SU-DHL-6 (cell line): ENCODE measurements around the gene TNS1.

Source experiments
- H2AFZ ChIP-seq: fragments of 200-600 bp; sonication (generic); 2 replicates; pipeline ENCODE4 v1.6.1; 2014; ENCODE audit warnings: low read depth, mild to moderate bottlenecking, moderate library complexity, mixed read lengths, antibody characterized with exemption, low read length; ENCODE audit not compliant: severe bottlenecking
- H3F3A ChIP-seq: fragments of 200-600 bp; shearing (Covaris generic); 2 replicates; pipeline ENCODE4 v1.6.0; 2016; ENCODE audit warnings: antibody characterized with exemption, mild to moderate bottlenecking; ENCODE audit not compliant: insufficient read depth
- H3K27ac ChIP-seq: fragments of 200-600 bp; sonication (generic); 2 replicates; pipeline ENCODE4 v1.5.1; 2016; ENCODE audit warnings: low read depth, mild to moderate bottlenecking, low read length, moderate library complexity, mixed read lengths
- H3K27me3 ChIP-seq: fragments of 200-600 bp; sonication (generic), shearing (Covaris generic); 2 replicates; pipeline ENCODE4 v1.6.0; 2014; ENCODE audit warnings: mild to moderate bottlenecking, low read length
- H3K36me3 ChIP-seq: fragments of 200-600 bp; sonication (generic); 2 replicates; pipeline ENCODE4 v1.6.1; 2014; ENCODE audit warnings: mild to moderate bottlenecking, low read length, mixed read lengths
- H3K4me2 ChIP-seq: fragments of 300-600, 200-600 bp; shearing (Covaris generic), sonication (generic); 2 replicates; pipeline ENCODE4 v1.6.0; 2014; ENCODE audit warnings: low read length, low read depth, mild to moderate bottlenecking; ENCODE audit not compliant: poor library complexity, severe bottlenecking
- H3K4me3 ChIP-seq: fragments of 200-600 bp; sonication (generic); 2 replicates; pipeline ENCODE4 v1.5.1; 2014; ENCODE audit warnings: antibody characterized with exemption, low read length, mild to moderate bottlenecking, mixed read lengths; ENCODE audit not compliant: insufficient read depth, poor library complexity, severe bottlenecking
- H3K79me2 ChIP-seq: fragments of 200-600 bp; sonication (generic); 2 replicates; pipeline ENCODE4 v1.6.1; 2014; ENCODE audit warnings: mild to moderate bottlenecking, low read length, moderate library complexity; ENCODE audit not compliant: insufficient read depth
- H3K9ac ChIP-seq: fragments of 200-600 bp; sonication (generic); 2 replicates; pipeline ENCODE4 v1.7.0; 2014; ENCODE audit warnings: mild to moderate bottlenecking, low read length
- H3K9me2 ChIP-seq: fragments of 200-600 bp; sonication (generic); replicated peaks from 2 replicates; pipeline ENCODE4 v1.6.1; 2014; ENCODE audit warnings: low read length; ENCODE audit not compliant: insufficient read depth
- H3K9me3 ChIP-seq: fragments of 200-600 bp; sonication (generic); 2 replicates; pipeline ENCODE4 v1.6.1; 2014; ENCODE audit warnings: low read length, mixed read lengths; ENCODE audit not compliant: insufficient read depth
- H4K20me1 ChIP-seq: fragments of 200-600 bp; sonication (generic); 2 replicates; pipeline ENCODE4 v1.6.1; 2014; ENCODE audit warnings: low read depth, mild to moderate bottlenecking, antibody characterized with exemption, low read length, moderate library complexity, mixed read lengths
- EZH2phosphoT487 ChIP-seq: fragments of 200-600 bp; sonication (generic), shearing (Covaris generic); conservative IDR thresholded peaks from 2 replicates; pipeline ENCODE4 v1.6.1; 2018; ENCODE audit warnings: mild to moderate bottlenecking, antibody characterized with exemption, low read length, moderate library complexity, mixed read lengths
- TF ChIP-seq, protein P1 (sequence below): fragments of 200-600 bp; sonication (generic); IDR thresholded peaks from one replicate; pipeline ENCODE4 v1.5.1; 2017; ENCODE audit warnings: antibody characterized with exemption, mild to moderate bottlenecking, low read length, moderate library complexity; ENCODE audit not compliant: insufficient read depth, poor library complexity, severe bottlenecking

Gene TNS1

DNA sequence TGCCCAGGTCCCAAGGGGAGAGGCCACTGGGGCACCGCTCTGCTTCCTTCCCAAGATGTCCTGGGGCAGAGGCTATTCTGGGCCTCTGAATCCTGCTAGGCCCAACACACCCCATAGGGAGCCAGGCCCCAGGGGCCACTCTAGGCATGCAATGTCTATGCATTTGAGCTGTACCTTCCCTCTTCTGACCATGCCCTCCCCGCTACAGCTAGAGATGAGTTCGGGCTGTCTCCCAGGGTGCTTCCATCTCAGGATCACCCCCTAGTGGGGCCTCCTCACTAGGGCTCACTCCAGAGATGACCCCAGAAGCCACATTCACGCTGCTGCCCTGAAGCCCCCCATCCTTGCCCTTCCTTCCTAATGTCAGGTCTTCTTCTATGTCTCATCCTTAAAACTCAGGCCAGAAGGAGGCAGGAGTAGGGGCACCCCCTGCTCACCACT lies 54.4 kb downstream of the TNS1 start:
- no peak for TF ChIP-seq EZH2phosphoT487
- TF ChIP-seq, protein P1, sequence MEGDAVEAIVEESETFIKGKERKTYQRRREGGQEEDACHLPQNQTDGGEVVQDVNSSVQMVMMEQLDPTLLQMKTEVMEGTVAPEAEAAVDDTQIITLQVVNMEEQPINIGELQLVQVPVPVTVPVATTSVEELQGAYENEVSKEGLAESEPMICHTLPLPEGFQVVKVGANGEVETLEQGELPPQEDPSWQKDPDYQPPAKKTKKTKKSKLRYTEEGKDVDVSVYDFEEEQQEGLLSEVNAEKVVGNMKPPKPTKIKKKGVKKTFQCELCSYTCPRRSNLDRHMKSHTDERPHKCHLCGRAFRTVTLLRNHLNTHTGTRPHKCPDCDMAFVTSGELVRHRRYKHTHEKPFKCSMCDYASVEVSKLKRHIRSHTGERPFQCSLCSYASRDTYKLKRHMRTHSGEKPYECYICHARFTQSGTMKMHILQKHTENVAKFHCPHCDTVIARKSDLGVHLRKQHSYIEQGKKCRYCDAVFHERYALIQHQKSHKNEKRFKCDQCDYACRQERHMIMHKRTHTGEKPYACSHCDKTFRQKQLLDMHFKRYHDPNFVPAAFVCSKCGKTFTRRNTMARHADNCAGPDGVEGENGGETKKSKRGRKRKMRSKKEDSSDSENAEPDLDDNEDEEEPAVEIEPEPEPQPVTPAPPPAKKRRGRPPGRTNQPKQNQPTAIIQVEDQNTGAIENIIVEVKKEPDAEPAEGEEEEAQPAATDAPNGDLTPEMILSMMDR, result no peak
- no peak overlapping the region for H3K9ac ChIP-seq

GRCh38 chr2:217947383-217948350 lies 55.1 kb downstream of the TNS1 start:
- Histone ChIP-seq H3K36me3 (no peaks in the 10 kb centered on the region), H3K79me2 (no peaks in the 10 kb centered on the region), H3K27ac (no peak overlapping the region), H3K4me2 (no peak overlapping the region), H3F3A (no peaks in the 10 kb centered on the region), H3K4me3 (no peak overlapping the region), H2AFZ (no peak overlapping the region), H3K27me3 (no peaks in the 10 kb centered on the region), H3K9ac (no peak overlapping the region), H4K20me1 (no peaks in the 10 kb centered on the region), H3K9me2 (no peaks in the 10 kb centered on the region), H3K9me3 (no peaks in the 10 kb centered on the region)
- TF ChIP-seq EZH2phosphoT487, result no peak
- TF ChIP-seq, protein P1, result no peak

More for the DNA sequence above, 54.4 kb downstream of the TNS1 start:
- no peaks in the 10 kb centered on the region for H3F3A ChIP-seq
- H3K27me3 ChIP-seq, result no peaks in the 10 kb centered on the region
- no peak overlapping the region for H3K27ac ChIP-seq
- H3K36me3 ChIP-seq, result no peaks in the 10 kb centered on the region
- H4K20me1 ChIP-seq, result no peaks in the 10 kb centered on the region
- H3K4me3 ChIP-seq, result no peak overlapping the region
- no peaks in the 10 kb centered on the region for H3K79me2 ChIP-seq
- no peak overlapping the region for H2AFZ ChIP-seq
- H3K9me2 ChIP-seq, result no peaks in the 10 kb centered on the region
- H3K4me2 ChIP-seq, result no peak overlapping the region
- no peaks in the 10 kb centered on the region for H3K9me3 ChIP-seq

DNA sequence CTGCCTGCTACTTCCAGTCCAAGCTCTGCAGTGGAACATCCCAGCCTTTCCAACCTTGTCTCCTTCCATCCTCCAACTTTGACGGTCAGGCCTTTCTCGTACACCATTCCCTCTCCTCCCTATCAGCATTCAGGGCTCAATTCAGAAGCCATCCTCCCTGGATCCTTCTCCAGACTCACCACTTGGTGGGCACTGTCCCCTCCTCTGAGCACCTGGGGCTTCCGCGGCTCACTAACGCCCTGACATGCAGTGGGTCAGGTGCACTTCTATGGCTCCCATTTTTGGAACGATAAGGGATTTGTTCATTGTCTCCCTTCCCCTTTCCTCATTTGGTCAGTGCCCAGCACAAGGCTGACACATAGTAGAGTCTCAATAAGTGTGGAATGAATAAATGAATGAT lies 56.7 kb downstream of the TNS1 start:
- Histone ChIP-seq H3F3A (no peaks in the 10 kb centered on the region), H3K27me3 (no peaks in the 10 kb centered on the region), H3K9ac (no peak overlapping the region), H3K4me3 (no peak overlapping the region), H3K36me3 (no peaks in the 10 kb centered on the region), H3K9me2 (no peaks in the 10 kb centered on the region), H3K27ac (no peak overlapping the region), H2AFZ (no peak overlapping the region), H3K79me2 (no peaks in the 10 kb centered on the region), H3K9me3 (no peaks in the 10 kb centered on the region), H3K4me2 (no peak overlapping the region), H4K20me1 (no peaks in the 10 kb centered on the region)
- TF ChIP-seq, protein P1, result no peak
- TF ChIP-seq EZH2phosphoT487, result no peak
